Measurements from ENCODE around the gene LRP6. TPM values are rescaled to one million over a fixed set of nuclear protein-coding genes. Genes with fewer than 3 reads are reported as not detected.

Gene LRP6
- total and polyA plus RNA-seq, 2 of the 8 experiments (the other 6 are each of a cell fraction or from before 2014, with no cell fraction given) = 53.6 to 73.2 TPM

DNA sequence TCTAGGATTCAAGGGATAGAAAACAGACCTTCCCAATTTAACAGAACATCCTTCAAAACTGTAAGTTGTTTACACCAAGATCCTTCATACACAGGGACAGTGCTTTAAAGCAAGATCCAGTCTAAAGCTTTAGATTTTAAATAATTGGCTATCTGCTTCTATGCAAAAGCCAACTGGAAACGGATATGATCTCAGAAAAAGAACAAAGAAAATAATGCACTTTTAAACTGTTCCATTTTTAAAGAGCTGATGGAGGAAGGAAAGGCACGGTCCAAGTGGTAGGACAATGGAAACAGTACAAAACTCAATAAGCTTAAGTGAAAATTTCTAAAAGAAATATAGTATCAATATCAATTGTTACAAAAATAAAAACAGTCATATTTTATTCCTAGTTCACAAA is 27.7 kb downstream of the LRP6 start:
- ChIA-PET POLR2A (ENCODE audit: partially characterized antibody) (interaction anchor here (3.7 kb wide), 1 partner anchor 27 kb away, joined by 21 read pairs; the partner anchor contains the start of gene LRP6), CTCF (ENCODE audit: partially characterized antibody) (interaction anchor here (0.6 to 1.4 kb wide), 5 partner anchors 17 to 382 kb away, joined by 3 read pairs; partner anchors contain the start of gene LRP6)
- Histone ChIP-seq H2BK5ac (ENCODE audit: low read depth, low read length) (no peak overlapping the region), H3K4me3 (ENCODE audit: extremely low read depth in 1 of 4, insufficient read depth in 2 of 4, low read depth in 3 of 4, low read length in 4 of 4) (no peak overlapping the region), H2BK15ac (ENCODE audit: low read length) (no peak overlapping the region), H4K8ac (ENCODE audit: extremely low read depth, insufficient read depth, low read length) (no peak overlapping the region), H3K4ac (replicated peaks; ENCODE audit: insufficient read length, low read depth, low read length) (no peak overlapping the region), H3K56ac (replicated peaks; ENCODE audit: insufficient read length, low read depth, low read length) (no peak overlapping the region), H2BK120ac (replicated peaks; ENCODE audit: low read depth, low read length) (no peak overlapping the region), H3K18ac (ENCODE audit: extremely low read depth, low read length) (no peak overlapping the region), H3K4me1 (replicated peaks in 1 of 4; ENCODE audit: control insufficient read depth in 3 of 4, insufficient read depth in 4 of 4, low read length in 3 of 4) (peaks cover 0 to 3% (median under 1%) of the 10 kb centered on the region in 4 experiments; a peak in 2 of 7 replicates), H4K20me1 (replicated peaks in 1 of 2; ENCODE audit: control insufficient read depth in 1 of 2, insufficient read depth in 2 of 2, low read length in 2 of 2) (peaks cover 4 to 9% of the 10 kb centered on the region in 2 experiments), H3K36me3 (ENCODE audit: control insufficient read depth in 2 of 4, insufficient read depth in 4 of 4, low read length in 3 of 4) (peaks cover 0 to 3% (median 0%) of the 10 kb centered on the region in 4 experiments; a peak in 1 of 8 replicates), H3K23me2 (ENCODE audit: low read depth, low read length) (no peaks in the 10 kb centered on the region), H3K79me2 (ENCODE audit: control insufficient read depth in 1 of 2, insufficient read depth in 2 of 2, low read length in 2 of 2) (peaks cover 26 to 98% of the 10 kb centered on the region in 2 experiments), H2BK12ac (ENCODE audit: low read depth, low read length) (no peak overlapping the region), H3K14ac (ENCODE audit: insufficient read length) (no peak overlapping the region), H3K4me2 (ENCODE audit: insufficient read depth in 1 of 2, low read depth in 2 of 2, low read length in 2 of 2) (no peak overlapping the region), H3K9ac (replicated peaks in 1 of 4; ENCODE audit: extremely low read depth in 1 of 4, low read depth in 3 of 4, low read length in 3 of 4) (no peak overlapping the region), H2AFZ (ENCODE audit: low read length) (no peak overlapping the region), H4K5ac (ENCODE audit: insufficient read length, low read depth, low read length) (no peak overlapping the region), H3K27me3 (replicated peaks in 1 of 4; ENCODE audit: control insufficient read depth in 3 of 4, extremely low read depth in 1 of 4, insufficient read depth in 3 of 4, low read length in 3 of 4) (no peaks in the 10 kb centered on the region), H3K9me3 (ENCODE audit: insufficient read depth in 2 of 2, low read depth in 1 of 2, low read length in 1 of 2) (no peaks in the 10 kb centered on the region), H3K27ac (ENCODE audit: low read depth, low read length) (no peak overlapping the region), H4K91ac (replicated peaks; ENCODE audit: insufficient read length, low read length) (no peak overlapping the region), H2AK5ac (ENCODE audit: low read depth, low read length) (no peak overlapping the region), H2BK20ac (ENCODE audit: low read length) (no peak overlapping the region), H3K79me1 (ENCODE audit: low read depth, low read length) (peaks cover 3% of the 10 kb centered on the region; the same call in 1 of the 2 replicates), H3K23ac (ENCODE audit: insufficient read length) (no peak overlapping the region)
- 65% methylated on average over 2 of the region's 2 CpGs; no CpG with 5 or more reads in 1 of the 2 experiments for WGBS, 2 experiments (ENCODE audit: extremely low coverage in 1 of 2, insufficient coverage in 1 of 2, insufficient read length in 1 of 2, insufficient replicate concordance in 2 of 2, low coverage in 1 of 2, low lambda C conversion rate in 2 of 2, missing lambda C conversion rate in 1 of 2)
- DNase-seq (ENCODE audit: low read depth in 1 of 2, low spot score in 2 of 2) = no peak
- FAIRE-seq = no peak
- TF ChIP-seq EGR1 (IDR thresholded peaks at IDR 0.05; ENCODE audit: borderline replicate concordance, low read depth, low read length) (no peak), MAX (IDR thresholded peaks at IDR 0.05) (no peak), ATF2 (IDR thresholded peaks at IDR 0.05; ENCODE audit: low read length) (no peak), SIX5 (IDR thresholded peaks at IDR 0.05; ENCODE audit: low read depth, low read length) (no peak), HDAC6 (IDR thresholded peaks at IDR 0.05; ENCODE audit: low read depth, low read length) (no peak), RBBP5 (IDR thresholded peaks at IDR 0.05; ENCODE audit: borderline replicate concordance, low read depth, low read length) (no peak), EZH2 (IDR thresholded peaks at IDR 0.05; ENCODE audit: low read depth, low read length, severe bottlenecking) (no peak), RFX5 (IDR thresholded peaks at IDR 0.05; ENCODE audit: borderline replicate concordance, low read depth, low read length) (no peak), CBX8 (IDR thresholded peaks at IDR 0.05; ENCODE audit: borderline replicate concordance, low read depth, low read length) (no peak), BACH1 (IDR thresholded peaks at IDR 0.05; ENCODE audit: low read length) (no peak), CTBP2 (IDR thresholded peaks at IDR 0.05; ENCODE audit: borderline replicate concordance, insufficient read depth, insufficient read length, low read length) (no peak), BCL11A (IDR thresholded peaks at IDR 0.05; ENCODE audit: low read depth in 2 of 2, low read length in 2 of 2) (no peak)

Data from H1 (cell line).